DOHH2 (cell line): ENCODE measurements around the gene HPSE.

Source experiments
- CTCF ChIP-seq: fragments of 200-600 bp; sonication (generic); IDR thresholded peaks from one replicate; pipeline ENCODE4 v1.5.1; 2014; ENCODE audit warnings: antibody characterized with exemption, mild to moderate bottlenecking, low read depth, low read length; ENCODE audit not compliant: poor library complexity, severe bottlenecking
- EZH2phosphoT487 ChIP-seq: fragments of 200-600 bp; sonication (generic); IDR thresholded peaks from 2 replicates; pipeline ENCODE4 v1.6.1; 2017; ENCODE audit warnings: borderline replicate concordance, mild to moderate bottlenecking, antibody characterized with exemption, low read length, moderate library complexity, mixed read lengths

GRCh38 chr4:83285055-83285407 lies 49.6 kb downstream of the HPSE start:
- TF ChIP-seq CTCF (no peak), EZH2phosphoT487 (no peak)
